Measurements from ENCODE around the gene DTD1.
"Not testable (repeated sequence)": the region's sequence is repeated elsewhere in the genome, so short reads cannot be mapped to it uniquely, and the experiment has no call there.

DTD1 gene

GRCh38 chr20:18748987-18749386 is 161.1 kb downstream of the DTD1 start:
- no peaks in the 10 kb centered on the region for H3K36me3 ChIP-seq (ENCODE audit: insufficient read depth, low read depth, low read length)
- no peak overlapping the region for H3K27ac ChIP-seq (ENCODE audit: low read length)
- H3K4me3 ChIP-seq (ENCODE audit: low read length) = no peak overlapping the region
- no peaks in the 10 kb centered on the region for H3K27me3 ChIP-seq (ENCODE audit: insufficient read depth, low read length)
- no peak overlapping the region for H3K9ac ChIP-seq (ENCODE audit: low read depth, low read length)
- no peaks in the 10 kb centered on the region for H3K9me3 ChIP-seq (ENCODE audit: insufficient read depth, low read depth, low read length)
- no peaks in the 10 kb centered on the region; the same call in 1 of the 2 replicates for H3K4me1 ChIP-seq (ENCODE audit: insufficient read depth, low read length)

- Histone ChIP-seq H3K9ac (ENCODE audit: low read depth, low read length) (no peak overlapping the region), H3K27me3 (ENCODE audit: insufficient read depth, low read length) (no peaks in the 10 kb centered on the region), H3K9me3 (ENCODE audit: insufficient read depth, low read depth, low read length) (no peaks in the 10 kb centered on the region), H3K27ac (ENCODE audit: low read length) (no peak overlapping the region), H3K4me3 (ENCODE audit: low read length) (no peak overlapping the region), H3K4me1 (ENCODE audit: insufficient read depth, low read length) (no peaks in the 10 kb centered on the region; the same call in 1 of the 2 replicates), H3K36me3 (ENCODE audit: insufficient read depth, low read depth, low read length) (no peaks in the 10 kb centered on the region)
These were observed 161.7 kb downstream of the DTD1 start for GRCh38 chr20:18749528-18749927.

GRCh38 chr20:18750735-18751134 is 162.9 kb downstream of the DTD1 start:
- Histone ChIP-seq H3K4me1 (ENCODE audit: insufficient read depth, low read length) (no peaks in the 10 kb centered on the region; the same call in 1 of the 2 replicates), H3K9me3 (ENCODE audit: insufficient read depth, low read depth, low read length) (no peaks in the 10 kb centered on the region), H3K36me3 (ENCODE audit: insufficient read depth, low read depth, low read length) (no peaks in the 10 kb centered on the region), H3K27ac (ENCODE audit: low read length) (no peak overlapping the region), H3K9ac (ENCODE audit: low read depth, low read length) (no peak overlapping the region), H3K4me3 (ENCODE audit: low read length) (no peak overlapping the region), H3K27me3 (ENCODE audit: insufficient read depth, low read length) (no peaks in the 10 kb centered on the region)

GRCh38 chr20:18754030-18754652 is 166.3 kb downstream of the DTD1 start:
- no peak overlapping the region for H3K4me3 ChIP-seq (ENCODE audit: low read length)

GRCh38 chr20:18754653-18755045 is 166.8 kb downstream of the DTD1 start:
- no peak overlapping the region for H3K4me3 ChIP-seq (ENCODE audit: low read length)
- no peaks in the 10 kb centered on the region for H3K27me3 ChIP-seq (ENCODE audit: insufficient read depth, low read length)
- no peaks in the 10 kb centered on the region for H3K36me3 ChIP-seq (ENCODE audit: insufficient read depth, low read depth, low read length)
- H3K4me1 ChIP-seq (ENCODE audit: insufficient read depth, low read length) = no peaks in the 10 kb centered on the region; the same call in 1 of the 2 replicates
- H3K9ac ChIP-seq (ENCODE audit: low read depth, low read length) = no peak overlapping the region
- H3K9me3 ChIP-seq (ENCODE audit: insufficient read depth, low read depth, low read length) = no peaks in the 10 kb centered on the region
- no peak overlapping the region for H3K27ac ChIP-seq (ENCODE audit: low read length)

More at GRCh38 chr20:18754030-18754652, 166.3 kb downstream of the DTD1 start:
- no peaks in the 10 kb centered on the region for H3K36me3 ChIP-seq (ENCODE audit: insufficient read depth, low read depth, low read length)
- H3K27ac ChIP-seq (ENCODE audit: low read length) = no peak overlapping the region
- H3K27me3 ChIP-seq (ENCODE audit: insufficient read depth, low read length) = no peaks in the 10 kb centered on the region
- H3K4me1 ChIP-seq (ENCODE audit: insufficient read depth, low read length) = no peaks in the 10 kb centered on the region; the same call in 1 of the 2 replicates
- no peaks in the 10 kb centered on the region for H3K9me3 ChIP-seq (ENCODE audit: insufficient read depth, low read depth, low read length)
- H3K9ac ChIP-seq (ENCODE audit: low read depth, low read length) = no peak overlapping the region

- H3K4me3 ChIP-seq (ENCODE audit: low read length); H3K4me1 ChIP-seq (ENCODE audit: insufficient read depth, low read length); H3K9ac ChIP-seq (ENCODE audit: low read depth, low read length); H3K27me3 ChIP-seq (ENCODE audit: insufficient read depth, low read length); H3K36me3 ChIP-seq (ENCODE audit: insufficient read depth, low read depth, low read length); H3K27ac ChIP-seq (ENCODE audit: low read length); H3K9me3 ChIP-seq (ENCODE audit: insufficient read depth, low read depth, low read length): not testable (repeated sequence)
These were observed 173.0 kb downstream of the DTD1 start for GRCh38 chr20:18760852-18761251.

- no peaks in the 10 kb centered on the region for H3K4me1 ChIP-seq (ENCODE audit: insufficient read depth, low read length)
- no peaks in the 10 kb centered on the region for H3K9me3 ChIP-seq (ENCODE audit: insufficient read depth, low read depth, low read length)
- no peak overlapping the region for H3K4me3 ChIP-seq (ENCODE audit: low read length)
- H3K27me3 ChIP-seq (ENCODE audit: insufficient read depth, low read length) = no peaks in the 10 kb centered on the region
- no peaks in the 10 kb centered on the region for H3K36me3 ChIP-seq (ENCODE audit: insufficient read depth, low read depth, low read length)
- no peak overlapping the region for H3K9ac ChIP-seq (ENCODE audit: low read depth, low read length)
- H3K27ac ChIP-seq (ENCODE audit: low read length) = no peak overlapping the region
These were observed 179.8 kb downstream of the DTD1 start for GRCh38 chr20:18767676-18768075.

- Histone ChIP-seq H3K9me3 (ENCODE audit: insufficient read depth, low read depth, low read length) (no peaks in the 10 kb centered on the region), H3K36me3 (ENCODE audit: insufficient read depth, low read depth, low read length) (no peaks in the 10 kb centered on the region), H3K27me3 (ENCODE audit: insufficient read depth, low read length) (no peaks in the 10 kb centered on the region), H3K9ac (ENCODE audit: low read depth, low read length) (no peak overlapping the region), H3K27ac (ENCODE audit: low read length) (no peak overlapping the region), H3K4me1 (ENCODE audit: insufficient read depth, low read length) (no peaks in the 10 kb centered on the region), H3K4me3 (ENCODE audit: low read length) (no peak overlapping the region)
These were observed 185.7 kb downstream of the DTD1 start for GRCh38 chr20:18773566-18773965.

GRCh38 chr20:18774207-18774606 is 186.4 kb downstream of the DTD1 start:
- Histone ChIP-seq H3K9me3 (ENCODE audit: insufficient read depth, low read depth, low read length) (no peaks in the 10 kb centered on the region), H3K27me3 (ENCODE audit: insufficient read depth, low read length) (no peaks in the 10 kb centered on the region), H3K9ac (ENCODE audit: low read depth, low read length) (no peak overlapping the region), H3K4me1 (ENCODE audit: insufficient read depth, low read length) (no peaks in the 10 kb centered on the region), H3K27ac (ENCODE audit: low read length) (no peak overlapping the region), H3K36me3 (ENCODE audit: insufficient read depth, low read depth, low read length) (no peaks in the 10 kb centered on the region), H3K4me3 (ENCODE audit: low read length) (no peak overlapping the region)

- no peak overlapping the region for H3K27ac ChIP-seq (ENCODE audit: low read length)
- H3K27me3 ChIP-seq (ENCODE audit: insufficient read depth, low read length) = no peaks in the 10 kb centered on the region
- no peak overlapping the region for H3K9ac ChIP-seq (ENCODE audit: low read depth, low read length)
- H3K4me3 ChIP-seq (ENCODE audit: low read length) = no peak overlapping the region
- no peaks in the 10 kb centered on the region for H3K9me3 ChIP-seq (ENCODE audit: insufficient read depth, low read depth, low read length)
- H3K4me1 ChIP-seq (ENCODE audit: insufficient read depth, low read length) = no peaks in the 10 kb centered on the region
- H3K36me3 ChIP-seq (ENCODE audit: insufficient read depth, low read depth, low read length) = no peaks in the 10 kb centered on the region
These were observed 187.8 kb downstream of the DTD1 start for GRCh38 chr20:18775633-18776032.

- Histone ChIP-seq H3K4me3 (ENCODE audit: low read length) (no peak overlapping the region), H3K9ac (ENCODE audit: low read depth, low read length) (no peak overlapping the region), H3K9me3 (ENCODE audit: insufficient read depth, low read depth, low read length) (no peaks in the 10 kb centered on the region)
These were observed 191.0 kb downstream of the DTD1 start for GRCh38 chr20:18778690-18779392.

GRCh38 chr20:18780385-18781130 is 192.7 kb downstream of the DTD1 start:
- H3K36me3 ChIP-seq (ENCODE audit: insufficient read depth, low read depth, low read length) = no peaks in the 10 kb centered on the region
- no peaks in the 10 kb centered on the region for H3K27me3 ChIP-seq (ENCODE audit: insufficient read depth, low read length)
- no peak overlapping the region for H3K9ac ChIP-seq (ENCODE audit: low read depth, low read length)
- no peaks in the 10 kb centered on the region for H3K4me1 ChIP-seq (ENCODE audit: insufficient read depth, low read length)
- H3K9me3 ChIP-seq (ENCODE audit: insufficient read depth, low read depth, low read length) = no peaks in the 10 kb centered on the region
- H3K27ac ChIP-seq (ENCODE audit: low read length) = no peak overlapping the region
- no peak overlapping the region for H3K4me3 ChIP-seq (ENCODE audit: low read length)

More at GRCh38 chr20:18778690-18779392, 191.0 kb downstream of the DTD1 start:
- no peaks in the 10 kb centered on the region for H3K36me3 ChIP-seq (ENCODE audit: insufficient read depth, low read depth, low read length)
- no peaks in the 10 kb centered on the region for H3K4me1 ChIP-seq (ENCODE audit: insufficient read depth, low read length)
- no peaks in the 10 kb centered on the region for H3K27me3 ChIP-seq (ENCODE audit: insufficient read depth, low read length)
- no peak overlapping the region for H3K27ac ChIP-seq (ENCODE audit: low read length)
